Erythroblast (primary cell): ENCODE measurements around the gene INPP4B.

Source experiments
- GATA1 ChIP-seq: IDR thresholded peaks from 2 replicates; pipeline ENCODE4 v1.6.1; 2011; ENCODE audit warnings: low read depth, mild to moderate bottlenecking, control low read depth, low read length, moderate library complexity
- POLR2A ChIP-seq: IDR thresholded peaks from 2 replicates; pipeline ENCODE4 v1.6.1; 2011; ENCODE audit warnings: mild to moderate bottlenecking, low read length

DNA sequence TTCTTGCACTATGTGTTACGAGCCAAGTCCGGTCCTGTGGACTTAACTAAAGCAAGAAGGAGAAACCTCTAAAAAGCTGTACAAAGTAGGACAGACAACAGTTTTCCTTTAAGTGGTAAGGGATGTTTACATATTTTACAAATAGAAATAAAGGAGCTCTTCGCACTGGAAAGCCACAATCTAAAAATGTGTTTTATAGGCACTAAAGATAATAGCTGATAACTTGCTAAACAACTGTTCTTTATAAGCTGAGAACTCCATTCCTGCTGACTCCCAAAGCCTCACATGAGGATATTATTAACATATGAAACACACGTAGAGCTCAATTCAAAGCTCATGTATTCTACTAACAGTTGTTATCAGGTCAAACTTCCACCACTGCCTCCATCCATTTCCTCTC, 519.9 kb downstream of the INPP4B start:
- TF ChIP-seq POLR2A (no peak), GATA1 (no peak)
